DOHH2 (cell line): ENCODE data around the gene KRT8.

Experiments used
- H3F3A ChIP-seq: fragments of 200-600 bp; sonication (generic), shearing (Covaris generic); 2 replicates; pipeline ENCODE4 v1.6.0; 2016; ENCODE audit warnings: antibody characterized with exemption, mild to moderate bottlenecking; ENCODE audit not compliant: control insufficient read depth, insufficient read depth
- H3K27ac ChIP-seq: fragments of 200-600 bp; sonication (generic); 2 replicates; pipeline ENCODE4 v1.5.1; 2014; ENCODE audit warnings: low read depth, mild to moderate bottlenecking, low read length, moderate library complexity
- H3K27me3 ChIP-seq: fragments of 200-600 bp; sonication (generic); 2 replicates; pipeline ENCODE4 v1.6.1; 2014; ENCODE audit warnings: mild to moderate bottlenecking, low read length, mixed read lengths; ENCODE audit not compliant: control insufficient read depth
- H3K36me3 ChIP-seq: fragments of 200-600 bp; sonication (generic); 2 replicates; pipeline ENCODE4 v1.6.1; 2014; ENCODE audit warnings: mild to moderate bottlenecking, low read length, moderate library complexity, mixed read lengths; ENCODE audit not compliant: control insufficient read depth
- H3K4me1 ChIP-seq: fragments of 200-600 bp; sonication (generic); 2 replicates; pipeline ENCODE4 v1.6.1; 2014; ENCODE audit warnings: mild to moderate bottlenecking, low read length, mixed read lengths; ENCODE audit not compliant: control insufficient read depth
- H3K4me2 ChIP-seq: fragments of 200-600 bp; sonication (generic); 2 replicates; pipeline ENCODE4 v1.6.0; 2014; ENCODE audit warnings: mild to moderate bottlenecking, low read length, moderate library complexity
- H3K4me3 ChIP-seq: fragments of 200-600 bp; sonication (generic); 2 replicates; pipeline ENCODE4 v1.5.1; 2014; ENCODE audit warnings: mild to moderate bottlenecking, low read length, mixed read lengths
- H3K79me2 ChIP-seq: fragments of 200-600 bp; sonication (generic); 2 replicates; pipeline ENCODE4 v1.6.1; 2014; ENCODE audit warnings: mild to moderate bottlenecking, low read length, mixed read lengths; ENCODE audit not compliant: control insufficient read depth
- H3K9me2 ChIP-seq: fragments of 200-600 bp; sonication (generic); replicated peaks from 2 replicates; pipeline ENCODE4 v1.6.1; 2014; ENCODE audit warnings: mild to moderate bottlenecking, low read length, mixed read lengths; ENCODE audit not compliant: control insufficient read depth
- H3K9me3 ChIP-seq: fragments of 200-600 bp; sonication (generic); 2 replicates; pipeline ENCODE4 v1.6.1; 2014; ENCODE audit warnings: antibody characterized with exemption, low read length, mixed read lengths; ENCODE audit not compliant: control insufficient read depth, insufficient read depth
- H4K20me1 ChIP-seq: fragments of 200-600 bp; sonication (generic); 2 replicates; pipeline ENCODE4 v1.6.0; 2014; ENCODE audit warnings: low read depth, mild to moderate bottlenecking, antibody characterized with exemption, low read length, moderate library complexity; ENCODE audit not compliant: control insufficient read depth, insufficient read depth
- EZH2phosphoT487 ChIP-seq: fragments of 200-600 bp; sonication (generic); IDR thresholded peaks from 2 replicates; pipeline ENCODE4 v1.6.1; 2017; ENCODE audit warnings: borderline replicate concordance, mild to moderate bottlenecking, antibody characterized with exemption, low read length, moderate library complexity, mixed read lengths
- TF ChIP-seq, protein P1 (sequence below): fragments of 200-600 bp; sonication (generic); IDR thresholded peaks from one replicate; pipeline ENCODE4 v1.5.1; 2014; ENCODE audit warnings: antibody characterized with exemption, mild to moderate bottlenecking, low read depth, low read length; ENCODE audit not compliant: poor library complexity, severe bottlenecking

The KRT8 gene

DNA sequence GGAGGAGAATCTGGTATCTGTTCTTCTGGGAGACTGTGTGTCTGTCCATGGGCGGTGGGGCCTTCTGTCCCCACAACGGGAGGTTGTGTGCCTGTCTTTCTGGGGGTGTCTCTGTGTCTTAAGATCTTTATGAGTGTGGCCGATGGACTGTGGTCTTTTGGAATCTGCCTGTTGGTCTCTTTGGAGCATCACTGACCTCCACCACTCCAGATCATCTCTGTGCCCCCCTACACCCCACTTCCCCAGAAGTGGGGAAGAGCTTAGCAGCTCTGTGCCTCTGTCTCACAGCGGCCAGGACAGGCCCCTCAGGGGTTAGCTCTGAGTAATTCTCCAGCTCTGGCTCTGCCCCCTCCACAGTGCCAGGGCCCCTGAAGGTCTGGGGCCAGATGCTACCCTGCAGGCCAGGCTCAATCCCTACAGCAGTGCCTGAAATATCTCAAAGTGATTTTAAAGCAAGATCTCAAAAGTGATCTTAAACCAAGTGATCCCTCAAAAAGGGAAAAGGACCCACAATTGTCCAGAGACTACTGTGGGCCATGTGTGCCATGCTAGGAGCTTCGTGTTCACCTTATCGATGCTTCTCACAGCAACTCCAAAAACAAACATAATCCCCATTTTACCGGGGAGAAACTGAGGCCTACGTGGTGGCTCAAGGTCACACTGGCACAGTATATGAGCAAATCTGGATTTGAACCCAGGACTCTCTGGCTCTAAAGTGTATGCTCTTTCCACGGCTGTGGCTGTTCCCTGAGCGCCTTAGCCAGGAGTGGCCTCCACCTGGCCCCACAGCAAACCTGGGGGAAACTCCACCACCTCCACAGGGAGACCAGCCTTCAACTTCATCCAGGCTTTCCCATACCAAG lies 30.1 kb downstream of the KRT8 start:
- no peak for TF ChIP-seq EZH2phosphoT487
- TF ChIP-seq, protein P1, sequence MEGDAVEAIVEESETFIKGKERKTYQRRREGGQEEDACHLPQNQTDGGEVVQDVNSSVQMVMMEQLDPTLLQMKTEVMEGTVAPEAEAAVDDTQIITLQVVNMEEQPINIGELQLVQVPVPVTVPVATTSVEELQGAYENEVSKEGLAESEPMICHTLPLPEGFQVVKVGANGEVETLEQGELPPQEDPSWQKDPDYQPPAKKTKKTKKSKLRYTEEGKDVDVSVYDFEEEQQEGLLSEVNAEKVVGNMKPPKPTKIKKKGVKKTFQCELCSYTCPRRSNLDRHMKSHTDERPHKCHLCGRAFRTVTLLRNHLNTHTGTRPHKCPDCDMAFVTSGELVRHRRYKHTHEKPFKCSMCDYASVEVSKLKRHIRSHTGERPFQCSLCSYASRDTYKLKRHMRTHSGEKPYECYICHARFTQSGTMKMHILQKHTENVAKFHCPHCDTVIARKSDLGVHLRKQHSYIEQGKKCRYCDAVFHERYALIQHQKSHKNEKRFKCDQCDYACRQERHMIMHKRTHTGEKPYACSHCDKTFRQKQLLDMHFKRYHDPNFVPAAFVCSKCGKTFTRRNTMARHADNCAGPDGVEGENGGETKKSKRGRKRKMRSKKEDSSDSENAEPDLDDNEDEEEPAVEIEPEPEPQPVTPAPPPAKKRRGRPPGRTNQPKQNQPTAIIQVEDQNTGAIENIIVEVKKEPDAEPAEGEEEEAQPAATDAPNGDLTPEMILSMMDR: no peak
- Histone ChIP-seq H3K27me3 (peaks cover 15% of the 10 kb centered on the region), H3K36me3 (no peaks in the 10 kb centered on the region), H3K9me3 (no peaks in the 10 kb centered on the region), H3K79me2 (no peaks in the 10 kb centered on the region), H3K4me1 (peaks cover 40% of the 10 kb centered on the region), H3F3A (no peaks in the 10 kb centered on the region), H3K4me2 (peak overlapping the region; percentile 63), H3K4me3 (no peak overlapping the region), H3K27ac (no peak overlapping the region), H3K9me2 (no peaks in the 10 kb centered on the region), H4K20me1 (no peaks in the 10 kb centered on the region)

DNA sequence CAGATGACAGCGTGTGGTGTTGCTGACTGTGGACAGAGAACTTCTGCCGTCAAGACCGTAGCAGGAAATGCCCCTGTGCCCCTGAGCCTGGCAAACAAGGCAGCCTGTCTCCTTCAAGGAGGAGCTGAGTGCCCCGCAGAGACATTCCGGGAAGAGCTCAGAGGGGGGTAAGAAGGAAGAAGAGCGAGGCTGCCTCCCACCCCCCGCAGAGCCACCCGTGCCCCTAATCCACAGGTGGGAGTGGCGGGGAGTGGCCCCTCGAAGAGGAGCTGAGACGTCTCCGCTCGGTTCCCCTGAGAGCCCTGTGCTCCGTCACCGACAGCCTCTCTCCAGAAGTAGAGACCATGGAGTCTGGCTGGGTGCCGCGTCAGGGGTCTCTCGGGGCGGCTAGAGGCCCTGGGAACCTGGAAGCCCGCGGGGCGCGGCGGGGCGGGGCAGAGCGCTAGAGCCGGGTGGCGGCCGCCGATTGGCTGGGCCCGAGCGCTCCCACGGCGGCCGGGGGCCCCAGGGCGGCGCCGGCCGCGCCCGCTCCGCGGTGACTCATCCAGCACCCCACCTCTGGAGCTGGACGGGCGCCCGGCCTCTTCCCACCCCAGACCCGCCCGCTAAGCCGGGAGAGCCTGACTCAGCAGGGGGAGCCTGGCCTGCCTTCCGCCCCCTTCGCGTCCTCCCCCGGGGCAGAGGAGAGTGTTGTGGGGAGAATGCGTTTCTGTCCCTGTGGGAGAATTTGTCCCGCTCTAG lies 30.9 kb downstream of the KRT8 start:
- H3K9me3 ChIP-seq: no peaks in the 10 kb centered on the region
- H3K4me2 ChIP-seq: peak overlapping the region; percentile 63
- H3K4me3 ChIP-seq: peak overlapping the region; percentile 53
- H4K20me1 ChIP-seq: no peaks in the 10 kb centered on the region
- H3K36me3 ChIP-seq: no peaks in the 10 kb centered on the region
- no peak overlapping the region for H3K27ac ChIP-seq
- H3K79me2 ChIP-seq: no peaks in the 10 kb centered on the region
- H3K4me1 ChIP-seq: peaks cover 35% of the 10 kb centered on the region
- H3F3A ChIP-seq: no peaks in the 10 kb centered on the region
- TF ChIP-seq, protein P1: no peak
- no peak for TF ChIP-seq EZH2phosphoT487
- H3K9me2 ChIP-seq: no peaks in the 10 kb centered on the region
- peaks cover 15% of the 10 kb centered on the region for H3K27me3 ChIP-seq

DNA sequence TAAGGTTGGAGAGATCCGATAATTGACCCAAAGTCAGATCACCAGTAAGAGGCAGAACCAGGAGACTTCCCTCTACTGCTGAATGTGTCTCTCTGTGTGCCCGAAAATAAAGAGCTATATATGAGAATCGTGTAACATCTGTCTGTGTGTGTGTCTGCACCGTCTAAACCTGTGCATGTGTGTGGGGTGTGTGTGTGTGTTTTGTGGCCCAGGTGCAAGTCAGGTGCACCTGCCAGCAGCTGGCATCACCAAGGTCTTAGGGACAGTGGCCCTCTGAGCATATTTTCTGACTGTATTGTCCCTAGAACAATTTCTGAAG lies 31.4 kb downstream of the KRT8 start:
- no peaks in the 10 kb centered on the region for H3K9me3 ChIP-seq
- peak overlapping the region; percentile 63; the same call in 1 of the 2 replicates for H3K4me2 ChIP-seq
- H3K4me1 ChIP-seq: peaks cover 30% of the 10 kb centered on the region
- no peaks in the 10 kb centered on the region for H3K79me2 ChIP-seq
- H3K4me3 ChIP-seq: peak overlapping the region; percentile 53; the same call in 1 of the 2 replicates
- H3K36me3 ChIP-seq: no peaks in the 10 kb centered on the region
- no peaks in the 10 kb centered on the region for H3K9me2 ChIP-seq
- TF ChIP-seq EZH2phosphoT487: no peak
- TF ChIP-seq, protein P1: no peak
- H3K27me3 ChIP-seq: peaks cover 15% of the 10 kb centered on the region
- H3K27ac ChIP-seq: no peak overlapping the region
- no peaks in the 10 kb centered on the region for H3F3A ChIP-seq
- H4K20me1 ChIP-seq: no peaks in the 10 kb centered on the region
